Superior temporal gyrus (tissue), 1 donor: ENCODE data around the gene TOE1.
A peak's percentile ranks its signal among the peaks of the same experiment; 100 is the strongest.
"Not testable (repeated sequence)": the region's sequence is repeated elsewhere in the genome, so short reads cannot be mapped to it uniquely, and the experiment has no call there.

Source experiments
- DNase-seq: peaks from one replicate; pipeline ENCODE4 v3.0.0-alpha.2; 2016; ENCODE audit errors: extremely low spot score

Gene TOE1

DNA sequence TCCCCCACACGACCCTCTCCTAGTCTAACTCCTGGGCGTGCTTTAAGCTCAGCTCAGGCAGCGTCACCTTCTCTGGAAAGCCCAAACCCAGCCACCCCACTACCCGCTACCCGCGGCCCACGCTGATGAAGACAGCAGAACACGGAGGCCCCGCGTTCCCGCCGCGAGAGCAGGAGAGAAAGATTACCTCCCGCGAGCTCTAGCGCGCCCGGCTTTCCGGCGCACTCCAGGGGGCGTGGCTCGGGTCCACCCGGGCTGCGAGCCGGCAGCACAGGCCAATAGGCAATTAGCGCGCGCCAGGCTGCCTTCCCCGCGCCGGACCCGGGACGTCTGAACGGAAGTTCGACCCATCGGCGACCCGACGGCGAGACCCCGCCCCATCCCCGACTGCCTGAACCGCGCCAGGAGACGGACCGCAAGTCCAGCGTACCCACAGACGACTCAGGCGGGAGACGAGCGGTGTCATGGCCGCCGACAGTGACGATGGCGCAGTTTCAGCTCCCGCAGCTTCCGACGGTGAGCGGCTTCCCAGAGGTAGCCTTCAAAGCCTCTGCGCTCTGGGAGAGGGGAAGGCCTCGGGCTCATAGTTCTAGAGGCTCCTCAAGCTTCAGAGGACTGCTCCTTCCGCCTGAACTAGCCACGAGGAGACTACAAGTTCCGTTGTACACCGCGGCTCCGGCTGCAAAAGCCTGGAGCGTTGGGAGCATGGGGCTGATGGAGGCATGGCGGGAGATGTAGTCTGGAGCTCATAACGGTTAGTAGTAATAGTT, at the start of gene TOE1, which contains the start of gene MUTYH:
TOE1 (plus strand) TSS at position 382 of the 770 bp plus-strand sequence; CDS start at position 465, 83 bp downstream.
MUTYH (minus strand) TSS at position 652 of the 770 bp plus-strand sequence. CDS start 5,935 bp downstream, outside the sequence.
- peak; percentile 92 for DNase-seq

DNA sequence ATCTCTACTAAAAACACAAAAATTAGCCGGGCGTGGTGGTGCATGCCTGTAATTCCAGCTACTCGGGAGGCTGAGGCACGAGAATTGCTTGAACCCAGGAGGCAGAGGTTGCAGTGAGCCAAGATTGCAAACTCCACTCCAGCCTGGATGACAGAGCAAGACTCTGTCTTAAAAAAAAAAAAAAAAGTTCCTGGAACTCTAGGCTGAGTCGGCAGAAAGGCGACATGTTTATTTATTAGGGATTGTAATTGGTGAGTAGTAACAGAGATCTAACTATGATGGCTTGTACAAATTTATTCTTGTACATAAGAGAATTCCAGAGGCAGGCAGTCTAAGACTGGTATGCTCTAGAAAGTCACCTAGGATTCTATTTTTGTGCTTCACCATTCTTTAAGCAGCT, 49.0 kb upstream of the TOE1 start:
- DNase-seq, result not testable (repeated sequence)

DNA sequence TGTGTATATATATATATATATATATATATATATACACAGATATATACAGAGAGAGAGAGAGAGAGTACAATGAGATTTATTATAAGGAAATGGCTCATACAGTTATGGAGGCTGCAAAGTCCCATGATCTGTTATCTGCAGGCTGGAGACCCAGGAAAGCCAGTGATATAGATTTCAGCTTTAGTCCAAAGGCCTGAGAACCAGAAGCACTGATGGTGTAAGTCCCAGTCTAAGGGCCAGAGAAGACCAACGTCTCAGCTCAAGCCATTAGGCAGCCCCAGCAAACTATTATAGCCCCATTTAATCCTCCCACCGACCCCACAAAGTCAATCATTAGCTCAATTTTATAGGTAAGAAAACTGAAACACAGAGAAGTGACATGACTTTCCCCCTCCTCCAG, 48.3 kb upstream of the TOE1 start:
- DNase-seq, result no peak

DNA sequence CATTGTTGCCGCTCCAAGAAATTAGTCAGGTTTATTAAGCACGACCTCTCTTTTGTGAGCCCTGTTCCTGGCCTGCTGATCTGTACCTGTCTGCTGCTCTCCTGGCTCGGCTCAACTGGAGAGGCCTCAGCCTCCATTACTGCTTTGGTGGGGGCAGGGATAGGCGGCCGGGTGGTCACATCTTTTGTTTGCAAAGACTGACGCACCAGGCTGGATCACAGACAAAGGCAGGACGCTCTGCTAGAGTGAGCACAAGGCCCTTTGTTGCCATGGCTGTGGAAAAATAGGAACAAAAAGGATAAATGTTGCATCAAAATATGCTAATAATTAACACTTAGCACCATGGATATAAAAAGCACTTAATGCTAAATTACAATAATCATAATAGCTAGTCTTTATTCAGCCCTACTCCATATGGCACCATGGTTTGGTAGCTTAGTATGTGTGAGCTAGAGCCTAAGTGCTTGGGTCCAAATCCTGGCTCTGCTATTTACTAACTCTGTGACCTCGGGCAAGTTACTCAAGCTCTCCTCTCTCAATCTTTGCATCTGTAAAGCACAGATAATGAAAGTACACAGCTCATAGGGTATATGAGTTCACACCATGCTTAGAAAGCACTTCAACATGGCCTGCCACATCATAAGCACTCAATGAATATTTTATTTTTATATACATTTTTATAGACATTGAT, 42.2 kb upstream of the TOE1 start:
- peak; percentile 28 for DNase-seq

DNA sequence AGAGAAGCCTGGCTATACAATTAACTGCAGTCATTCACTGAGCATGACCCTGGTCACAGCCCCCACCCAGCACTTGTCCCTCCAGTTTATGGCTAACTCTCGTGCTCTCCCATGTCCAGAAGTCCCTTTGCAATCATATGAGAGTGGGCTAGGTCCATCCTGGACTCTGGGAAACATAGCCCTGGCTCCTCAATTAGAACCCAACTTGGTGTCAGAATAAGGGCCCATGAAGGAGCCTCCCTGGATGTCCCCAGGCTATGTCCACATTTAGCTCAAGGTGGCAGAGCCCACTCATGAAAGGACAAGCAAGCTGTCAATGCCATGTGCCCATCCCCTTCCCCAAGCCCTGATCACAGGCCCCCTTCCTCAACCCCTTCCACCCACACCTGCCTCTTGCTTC, 40.7 kb upstream of the TOE1 start:
- no peak for DNase-seq

DNA sequence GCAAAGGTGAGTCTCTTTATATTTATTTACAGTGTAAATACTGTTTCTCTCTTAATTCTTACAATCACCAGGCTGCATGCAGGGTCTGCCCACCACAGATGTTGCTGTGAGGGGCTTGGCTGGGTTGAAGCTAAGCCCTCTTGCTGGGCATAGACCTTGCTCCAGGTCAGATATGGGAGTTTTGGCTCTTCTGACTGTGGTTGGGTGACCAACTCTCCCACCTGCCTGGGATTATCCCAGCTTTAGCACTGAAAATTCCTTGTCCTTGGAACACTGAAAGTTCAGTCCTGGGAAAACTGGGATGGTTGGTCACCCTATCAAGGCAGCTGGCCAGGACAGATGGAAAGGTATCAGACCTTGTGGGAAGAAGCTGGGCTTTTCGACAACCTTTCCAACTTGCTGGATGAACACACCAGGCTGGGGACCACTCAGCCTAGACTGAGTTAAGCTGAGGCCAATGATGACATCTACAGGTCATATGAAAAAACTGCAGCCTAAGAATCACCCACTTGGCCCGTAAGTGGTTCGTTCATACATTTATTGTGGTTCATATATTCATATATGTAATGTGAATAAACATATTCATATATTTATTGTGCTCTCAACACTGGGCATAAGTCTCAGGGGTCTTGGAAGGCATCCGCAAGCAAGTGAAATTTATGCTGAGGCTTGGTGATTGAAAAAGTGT, 39.8 kb upstream of the TOE1 start:
- DNase-seq, result peak; percentile 86

DNA sequence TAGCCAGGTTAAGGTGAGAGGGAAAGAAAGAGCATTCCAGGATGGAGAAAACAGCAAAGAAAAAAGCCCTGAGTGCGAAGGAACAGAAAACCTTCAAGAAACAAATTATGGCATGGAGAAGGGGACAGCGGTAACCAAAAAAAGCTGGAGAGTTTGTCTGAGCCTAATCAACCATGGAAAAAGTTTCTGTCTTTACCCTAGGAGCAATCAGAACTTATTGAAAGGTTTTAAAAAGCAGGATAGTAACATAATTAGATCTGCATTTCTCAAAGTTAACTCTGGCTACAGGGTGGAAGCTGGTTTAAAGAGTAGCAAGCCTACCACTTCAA, 39.3 kb upstream of the TOE1 start:
- no peak for DNase-seq

DNA sequence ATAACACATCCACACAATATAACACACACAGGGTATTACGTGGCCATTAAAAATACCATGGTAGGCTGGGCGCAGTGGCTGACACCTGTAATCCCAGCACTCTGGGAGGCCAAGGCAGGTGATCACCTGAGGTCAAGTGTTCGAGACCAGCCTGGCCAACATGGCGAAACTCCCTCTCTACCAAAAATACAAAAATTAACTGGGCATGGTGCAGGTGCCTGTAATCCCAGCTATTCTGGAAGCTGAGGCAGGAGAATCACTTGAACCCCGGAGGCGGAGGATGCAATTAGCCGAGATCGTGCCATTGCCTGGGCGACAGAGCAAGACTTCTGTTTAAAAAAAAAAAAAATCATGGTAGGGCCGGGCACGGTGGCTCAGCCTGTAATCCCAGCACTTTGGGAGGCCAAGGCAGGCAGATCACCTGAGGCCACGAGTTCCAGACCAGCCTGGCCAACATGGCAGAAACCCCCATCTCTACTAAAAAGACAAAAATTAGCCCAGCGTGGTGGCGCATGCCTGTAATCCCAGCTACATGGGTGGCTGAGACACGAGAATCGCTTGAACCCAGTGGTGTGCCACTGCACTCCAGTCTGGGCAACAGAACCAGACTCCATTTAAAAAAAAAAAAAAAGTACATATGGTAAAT, 37.3 kb upstream of the TOE1 start:
- DNase-seq, result no peak

DNA sequence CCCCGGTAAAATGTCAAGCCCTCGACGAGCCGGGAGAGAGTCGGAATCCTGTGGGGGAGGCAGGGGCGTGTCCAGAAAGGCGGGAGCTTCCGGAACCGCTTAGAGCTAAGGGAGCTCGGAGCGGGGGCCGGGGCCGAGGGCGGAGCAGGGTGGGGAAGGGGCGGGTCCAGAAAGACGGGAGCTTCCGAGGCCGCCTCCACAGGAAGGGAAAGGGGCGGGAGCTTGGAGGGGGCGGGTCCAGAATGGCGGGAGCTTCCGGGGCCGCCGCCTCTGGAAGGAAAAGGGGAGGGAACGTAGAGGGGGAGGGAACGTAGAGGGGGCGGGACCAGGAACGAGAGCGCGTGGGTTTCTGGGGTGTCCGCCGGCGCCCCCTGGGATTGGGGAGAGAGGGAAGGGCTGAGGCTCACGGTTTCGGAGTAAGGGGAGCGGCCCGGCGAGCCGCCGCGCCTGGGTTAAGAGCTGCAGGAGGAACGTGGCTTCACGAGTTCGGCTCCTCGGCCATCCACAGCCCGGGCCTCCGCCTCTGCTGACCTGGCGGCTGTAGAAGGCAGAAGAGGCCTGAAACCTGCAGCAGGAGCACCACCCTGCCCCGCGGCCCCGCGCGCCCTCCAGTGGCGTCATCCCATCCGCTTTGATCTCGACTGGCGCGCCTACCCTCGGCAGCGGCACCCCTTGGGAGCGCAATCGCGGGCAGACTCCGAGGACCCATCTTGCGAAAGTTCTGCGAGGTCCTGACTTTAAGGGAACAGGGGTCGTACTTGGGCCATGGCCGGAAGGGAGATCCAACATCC, 36.3 kb upstream of the TOE1 start:
- DNase-seq, result peak; percentile 94

DNA sequence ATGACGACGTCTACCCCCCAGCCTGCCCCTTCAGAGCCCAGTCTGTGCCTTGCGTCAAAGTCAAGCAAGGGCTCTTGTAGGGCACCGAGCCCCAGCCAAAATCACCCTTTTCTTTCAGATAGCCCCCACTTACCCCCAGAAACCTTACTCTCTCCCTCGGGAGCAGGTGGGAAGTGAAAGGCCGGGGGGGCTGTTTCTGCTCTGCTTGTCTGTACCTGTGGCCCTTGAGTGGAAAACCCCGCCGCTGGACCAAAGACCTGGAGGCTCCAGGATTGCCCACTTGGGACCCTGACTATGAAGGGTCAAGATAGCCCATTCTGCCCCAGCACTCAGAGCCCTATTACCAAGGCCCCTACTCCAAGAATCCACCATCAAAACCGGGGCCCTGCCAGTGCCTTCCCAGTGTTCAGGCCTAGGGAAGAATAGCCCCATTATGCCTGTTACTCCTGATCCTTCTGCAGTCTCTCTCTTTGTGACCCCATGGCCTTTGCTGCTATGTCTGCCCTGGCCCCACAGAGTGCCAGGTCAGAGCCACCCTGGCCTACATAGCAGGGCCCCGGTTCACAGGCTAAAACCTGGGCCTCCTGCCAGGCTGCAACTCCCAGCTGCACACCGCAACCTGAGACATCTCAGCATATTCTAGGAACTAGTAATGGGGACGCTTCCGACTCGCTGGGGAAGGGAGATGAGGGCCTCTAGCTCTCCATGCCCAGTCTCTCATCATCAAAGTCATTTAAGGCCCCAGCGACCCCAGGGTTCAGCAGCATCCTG, 35.5 kb upstream of the TOE1 start:
- no peak for DNase-seq

DNA sequence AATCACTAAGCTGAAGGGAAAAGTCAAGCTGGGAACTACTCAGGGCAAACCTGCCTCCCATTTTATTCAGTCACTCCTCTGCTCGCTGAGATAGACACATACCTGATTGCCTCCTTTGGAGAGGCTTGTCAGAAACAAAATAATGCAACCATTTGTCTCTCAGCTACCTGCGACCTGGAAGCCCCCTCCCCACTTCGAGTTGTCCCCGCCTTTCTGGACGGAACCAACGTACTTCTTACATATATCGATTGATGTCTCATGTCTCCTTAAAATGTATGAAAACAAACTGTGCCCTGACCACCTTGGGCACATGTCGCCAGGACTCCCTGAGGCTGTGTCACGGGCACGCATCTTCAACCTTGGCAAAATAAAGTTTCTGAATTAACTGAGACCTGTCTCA, 34.7 kb upstream of the TOE1 start:
- no peak for DNase-seq

DNA sequence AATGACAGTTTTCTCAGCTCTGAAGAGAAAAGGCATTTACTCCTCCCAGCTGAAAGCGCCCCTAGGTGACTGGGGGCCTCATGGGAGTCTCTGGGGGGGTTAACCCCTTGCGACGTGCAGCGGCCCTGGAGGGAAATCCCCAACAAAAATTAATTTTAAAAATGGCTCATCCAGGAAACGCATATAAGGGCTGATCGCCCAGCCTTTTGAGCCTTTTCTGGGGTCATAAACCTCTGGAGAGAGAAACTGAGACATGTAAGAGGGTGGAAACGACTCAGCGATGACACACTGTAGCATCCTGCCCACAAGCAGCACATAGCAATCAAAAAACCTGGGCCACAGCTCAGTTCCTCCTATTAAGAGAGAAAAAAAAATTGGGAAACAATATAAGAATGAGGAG, 33.7 kb upstream of the TOE1 start:
- DNase-seq, result no peak

DNA sequence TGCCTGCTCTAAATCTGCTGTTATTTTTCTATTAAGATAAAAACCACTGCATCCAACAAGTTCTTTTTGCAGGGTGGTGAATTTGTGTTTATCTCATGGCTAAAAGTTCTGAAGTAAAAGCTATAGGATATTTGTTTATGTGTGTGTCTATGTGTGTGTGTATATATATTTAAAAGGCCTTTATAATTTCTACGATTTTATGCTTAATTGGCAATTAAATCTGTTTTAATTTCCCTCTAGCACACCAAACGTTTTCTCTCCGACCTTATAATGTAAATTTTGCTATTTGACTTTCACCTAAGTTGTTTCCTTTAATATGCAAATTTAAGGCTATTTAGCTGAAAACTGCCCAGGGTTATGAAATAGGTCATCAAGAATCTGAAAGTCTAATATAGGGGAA, 33.1 kb upstream of the TOE1 start:
- DNase-seq, result no peak

DNA sequence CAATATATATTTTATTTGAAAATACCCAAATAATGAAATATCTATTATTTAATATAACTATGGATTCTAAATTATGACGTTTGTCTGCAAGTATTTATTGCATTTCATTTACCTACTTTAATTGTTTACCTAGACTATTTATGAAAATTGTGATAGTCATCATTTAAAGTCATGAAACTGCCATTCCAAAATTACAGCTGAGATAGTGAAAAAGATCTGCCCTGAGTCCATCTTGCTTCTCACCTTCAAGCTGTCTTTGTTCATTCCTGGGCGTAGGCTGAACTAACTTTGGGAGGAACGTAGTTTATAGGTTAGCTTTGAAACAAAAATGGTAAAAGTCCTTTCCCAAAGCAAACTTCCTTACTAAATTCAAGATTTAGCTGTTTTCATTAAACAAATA, 25.7 kb upstream of the TOE1 start:
- DNase-seq, result no peak

DNA sequence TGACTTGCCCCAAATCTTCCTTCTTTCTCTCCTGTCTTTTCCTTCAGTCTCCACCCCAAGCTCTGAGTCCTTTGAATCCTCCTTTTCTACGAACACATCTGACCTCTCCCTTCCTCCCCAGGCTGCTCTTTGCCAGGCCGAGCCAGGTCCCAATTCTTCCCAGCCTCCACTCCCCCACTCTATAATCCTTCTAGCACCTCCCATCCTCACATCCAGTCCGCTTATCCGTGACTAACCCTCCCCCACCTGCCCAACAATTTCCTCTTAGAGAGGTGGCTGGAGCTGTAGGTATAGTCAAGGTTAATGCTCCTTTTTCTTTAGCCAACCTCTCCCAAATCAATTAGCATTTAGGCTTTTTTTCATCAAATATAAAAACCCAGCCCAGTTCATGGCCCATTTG, 22.8 kb upstream of the TOE1 start:
- DNase-seq, result no peak

DNA sequence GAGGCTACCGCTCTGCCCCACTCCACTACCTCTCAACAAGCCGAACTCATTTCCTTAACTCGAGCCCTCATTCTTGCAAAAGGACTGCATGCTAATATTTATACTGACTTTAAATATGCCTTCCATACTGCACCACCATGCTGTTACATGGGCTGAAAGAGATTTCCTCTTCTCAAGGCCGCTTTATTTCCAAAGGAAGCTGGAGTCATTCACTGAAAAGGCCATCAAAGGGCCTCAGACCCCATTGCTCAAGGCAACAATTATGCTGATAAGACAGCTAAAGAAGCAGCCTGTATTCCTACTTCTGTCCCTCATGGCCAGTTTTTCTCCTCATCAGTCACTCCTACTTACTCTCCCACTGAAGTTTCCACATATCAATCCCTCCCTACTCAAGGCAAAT, 20.2 kb upstream of the TOE1 start:
- no peak for DNase-seq

DNA sequence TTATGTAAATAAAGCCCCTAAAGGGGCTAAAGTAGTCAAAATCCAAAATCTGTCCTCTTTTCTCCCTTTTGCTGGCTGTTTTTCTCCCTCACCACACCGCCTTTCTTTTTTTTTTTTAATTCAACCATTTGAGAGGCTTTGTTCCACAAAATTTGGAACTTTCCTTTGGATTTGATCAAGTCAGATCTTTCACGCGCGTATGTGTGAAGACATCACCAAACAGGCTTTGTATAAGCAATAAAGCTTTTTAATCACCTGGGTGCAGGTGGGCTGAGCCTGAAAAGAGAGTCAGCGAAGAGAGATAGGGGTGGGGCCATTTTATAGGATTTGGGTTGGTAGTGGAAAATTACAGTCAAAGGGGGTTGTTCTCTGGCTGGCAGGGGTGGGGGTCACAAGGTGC, 18.5 kb upstream of the TOE1 start:
- DNase-seq, result no peak

DNA sequence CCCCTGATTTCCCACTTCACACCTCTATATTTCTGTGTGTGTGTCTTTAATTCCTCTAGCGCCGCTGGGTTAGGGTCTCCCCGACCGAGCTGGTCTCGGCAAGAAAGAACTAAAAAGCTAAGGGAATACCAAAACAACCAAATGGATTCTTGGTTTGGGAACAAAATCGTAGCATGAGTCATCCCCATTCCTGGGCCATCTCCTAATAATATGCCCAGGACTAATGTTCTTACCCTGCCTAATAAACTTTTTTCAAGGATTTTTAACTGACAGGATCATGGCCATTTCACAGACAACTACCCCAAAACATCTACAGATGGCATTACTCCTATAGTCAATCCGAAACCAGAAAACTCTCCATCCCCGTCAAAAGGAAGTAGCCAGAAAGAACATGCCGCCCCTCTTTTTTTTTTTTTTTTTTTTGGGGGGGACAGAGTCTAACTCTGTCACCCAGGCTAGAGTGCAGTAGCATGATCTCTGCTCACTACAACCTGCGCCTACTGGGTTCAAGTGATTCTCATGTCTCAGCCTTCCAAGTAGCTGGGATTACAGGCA, 17.4 kb upstream of the TOE1 start:
- DNase-seq, result no peak

DNA sequence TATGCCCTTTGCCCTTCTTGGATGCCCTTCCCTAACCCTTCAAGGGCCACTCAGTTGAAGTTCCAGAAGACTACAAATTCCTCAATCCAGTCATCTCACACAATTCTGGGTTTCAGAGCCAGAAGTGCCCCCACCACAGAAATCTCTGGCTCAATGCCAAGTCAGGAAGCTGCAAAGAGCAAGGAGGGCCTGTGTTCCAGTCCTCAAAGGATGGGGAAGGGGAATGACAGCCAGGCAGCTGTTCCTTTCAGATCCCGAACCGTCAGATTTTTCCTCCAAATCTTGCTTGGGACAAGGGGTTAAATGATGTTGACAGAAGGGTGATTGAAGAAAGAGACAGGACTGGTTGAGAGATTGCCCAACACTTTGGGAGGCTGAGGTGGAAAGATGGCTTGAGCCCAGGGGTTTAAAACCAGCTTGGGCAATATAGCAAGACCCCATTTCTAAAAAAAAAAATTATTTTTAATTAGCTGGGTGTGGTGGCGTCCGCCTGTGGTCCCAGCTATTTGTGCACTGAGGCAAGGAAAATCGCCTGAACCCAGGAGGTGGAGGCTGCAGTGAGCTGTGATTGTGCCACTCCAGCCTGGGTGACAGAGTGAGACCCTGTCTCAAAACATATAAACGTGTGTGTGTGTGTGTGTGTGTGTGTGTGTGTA, 14.0 kb upstream of the TOE1 start:
- DNase-seq, result no peak
